Panc1 (cell line): ENCODE results near the gene HHEX. TPM values are rescaled to one million over a fixed set of nuclear protein-coding genes. Genes with fewer than 3 reads are reported as not detected.

ENCODE experiments used
- ATAC-seq: fragments of 200-7000 bp; cut with Tn5 transposase; 2 replicates; pipeline ENCODE4 v1.9.1; 2020; ENCODE audit warnings: mild to moderate bottlenecking, moderate library complexity
- BruUV-seq: library from RNA; stranded (reverse); fragments of 400-500 nt; replicated peaks from 2 replicates; lab custom pipeline; 2021; lab: Mats Ljungman, UMichigan
- CTCF ChIA-PET: fragments of 300-600 bp; sonication (Branson Sonifier 250); formaldehyde crosslinking; loops from one replicate; lab custom pipeline; 2022; ENCODE audit warnings: antibody characterized with exemption; lab: Charles Lee
- POLR2A ChIA-PET: fragments of 300-600 bp; sonication (Branson Sonifier 250); formaldehyde crosslinking; loops from one replicate; lab custom pipeline; 2022; ENCODE audit warnings: antibody characterized with exemption; lab: Charles Lee
- DNase-seq: peaks from one replicate; pipeline ENCODE4 v3.0.0-alpha.2; 2010; ENCODE audit warnings: low read depth, low spot score
- H3K27ac ChIP-seq: 2 replicates; pipeline ENCODE4 v1.5.1; 2011; ENCODE audit warnings: mild to moderate bottlenecking, low read length, inconsistent platforms
- H3K27me3 ChIP-seq: fragments of 200-500 bp; sonication (Bioruptor generic); 2 replicates; pipeline ENCODE4 v1.6.0; 2014; ENCODE audit warnings: low read length, inconsistent platforms; ENCODE audit not compliant: control insufficient read depth, insufficient read depth
- H3K36me3 ChIP-seq: fragments of 200-500 bp; sonication (Bioruptor generic); 2 replicates; pipeline ENCODE4 v1.5.1; 2014; ENCODE audit warnings: inconsistent platforms, mild to moderate bottlenecking, low read length, moderate library complexity; ENCODE audit not compliant: control insufficient read depth, insufficient read depth
- H3K4me1 ChIP-seq: 2 replicates; pipeline ENCODE4 v1.5.1; 2011; ENCODE audit warnings: inconsistent platforms, mild to moderate bottlenecking, low read length, moderate library complexity; ENCODE audit not compliant: control insufficient read depth, insufficient read depth
- H3K4me3 ChIP-seq, 2 experiments: 2 replicates each; pipeline ENCODE4 v1.5.1; 2011 to 2012; ENCODE audit warnings: low read depth in 2 of 2, low read length in 2 of 2, mild to moderate bottlenecking in 2 of 2, inconsistent platforms in 1 of 2, moderate library complexity in 1 of 2
- H3K9me3 ChIP-seq: fragments of 200-500 bp; sonication (Bioruptor generic); 2 replicates; pipeline ENCODE4 v1.5.1; 2014; ENCODE audit warnings: low read depth, mild to moderate bottlenecking, inconsistent platforms, low read length, moderate library complexity; ENCODE audit not compliant: control insufficient read depth, insufficient read depth
- CTCF ChIP-seq: fragments of 450-650 bp; IDR thresholded peaks from 2 replicates; pipeline ENCODE4 v1.5.1; 2017; ENCODE audit warnings: mild to moderate bottlenecking
- POLR2AphosphoS5 ChIP-seq: IDR thresholded peaks from 2 replicates; pipeline ENCODE4 v1.6.1; 2012; ENCODE audit warnings: mild to moderate bottlenecking, low read depth, low read length, moderate library complexity
- REST ChIP-seq, 2 experiments: IDR thresholded peaks; 2 replicates each; pipeline ENCODE4 v1.6.1; 2011 to 2012; ENCODE audit warnings: low read depth in 2 of 2, control low read depth in 1 of 2, low read length in 1 of 2, mild to moderate bottlenecking in 1 of 2, moderate library complexity in 1 of 2; ENCODE audit not compliant: insufficient read depth in 1 of 2
- SIN3A ChIP-seq: IDR thresholded peaks from 2 replicates; pipeline ENCODE4 v1.6.1; 2012; ENCODE audit warnings: low read depth, mild to moderate bottlenecking, low read length, moderate library complexity, borderline replicate concordance; ENCODE audit not compliant: insufficient read depth
- TCF7L2 ChIP-seq: IDR thresholded peaks from 2 replicates; pipeline ENCODE4 v1.6.1; 2011; ENCODE audit warnings: mild to moderate bottlenecking, low read depth, low read length, inconsistent platforms
- in situ Hi-C: cut with HindIII; loops from 2 replicates; pipeline ENCODE4 v1.10.0; 2016; ENCODE audit warnings: low sequenced_read_pairs, low pct_unique_long_range_greater_than_20kb
- intact Hi-C: fragments of 100-400 bp; cut with micrococcal nuclease; formaldehyde crosslinking; loops from one replicate; pipeline ENCODE4 v1.10.0; 2022; ENCODE audit not compliant: unreplicated experiment
- total RNA-seq: library from RNA; stranded (reverse); gene quantifications from one replicate; pipeline ENCODE4 v1.2.1, GENCODE V29; 2021; ENCODE audit not compliant: unreplicated experiment

Gene HHEX
- total RNA-seq, 1 experiment from 2014 or later: 10.1 TPM

- BruUV-seq: no TSS peak
- H3K27me3 ChIP-seq: no peaks in the 10 kb centered on the region
- no peak for DNase-seq
- in situ Hi-C loops (no loop called here), intact Hi-C loops (no loop called here)
- POLR2A ChIA-PET: no interaction called here
- H3K27ac ChIP-seq: no peak overlapping the region
- no peaks in the 10 kb centered on the region for H3K9me3 ChIP-seq
- CTCF ChIA-PET: interaction anchor here (0.6 kb wide), 1 partner anchor 193 kb away, joined by 13 read pairs; no protein-coding TSS in a partner anchor
- peaks cover 4% of the 10 kb centered on the region; the same call in 1 of the 2 replicates for H3K36me3 ChIP-seq
- H3K4me3 ChIP-seq: no peak overlapping the region
- TF ChIP-seq SIN3A (no peak), TCF7L2 (no peak), REST (IDR thresholded peaks at IDR 0.05; ENCODE audit: insufficient read depth in 1 of 2, low read depth in 2 of 2, low read length in 1 of 2) (no peak), POLR2AphosphoS5 (no peak), CTCF (no peak)
- peaks cover 18% of the 10 kb centered on the region for H3K4me1 ChIP-seq
- no peak for ATAC-seq
Observed at GRCh38 chr10:92693534-92693893, 3.8 kb downstream of the HHEX start.

GRCh38 chr10:92695679-92696605, 6.2 kb downstream of the HHEX start:
- Histone ChIP-seq H3K4me1 (peaks cover 16% of the 10 kb centered on the region), H3K27ac (peak overlapping the region; percentile 75), H3K4me3 (peak overlapping the region; percentile 29 to 43), H3K9me3 (no peaks in the 10 kb centered on the region), H3K36me3 (peaks cover 4% of the 10 kb centered on the region; the same call in 1 of the 2 replicates), H3K27me3 (no peaks in the 10 kb centered on the region)
- CTCF ChIA-PET: no interaction called here
- in situ Hi-C loops (no loop called here), intact Hi-C loops (no loop called here)
- TF ChIP-seq POLR2AphosphoS5: no peak
- TF ChIP-seq TCF7L2: no peak
- TF ChIP-seq SIN3A: no peak
- no peak for TF ChIP-seq CTCF
- no peak for TF ChIP-seq REST (IDR thresholded peaks at IDR 0.05; ENCODE audit: insufficient read depth in 1 of 2, low read depth in 2 of 2, low read length in 1 of 2)
- no TSS peak for BruUV-seq
- peak; percentile 74 for ATAC-seq
- POLR2A ChIA-PET: no interaction called here
- DNase-seq: no peak
